Activated naive CD8-positive, alpha-beta T cell treated with anti-CD3 and anti-CD28 coated beads, Interleukin-2, amount 10 ng/mL, durations not matched to agents 7 days and 5 days (primary cell): ENCODE measurements around the gene OR10G8. TPM values are rescaled to one million over a fixed set of nuclear protein-coding genes. Genes with fewer than 3 reads are reported as not detected.

Experiments used
- total RNA-seq, 2 experiments: library from RNA; stranded (reverse); gene quantifications; one replicate each; pipeline ENCODE4 v1.2.3, GENCODE V29; 2021

The OR10G8 gene
- total RNA-seq, 2 experiments from 2014 or later, result not detected

Other genes with a start within 250 kb of the OR10G8 start
- not detected for gene OR6M1, start 220.4 kb upstream of the OR10G8 start, total RNA-seq
- not detected for gene TMEM225, start 141.1 kb upstream of the OR10G8 start, total RNA-seq
- not detected for gene OR8D4, start 124.6 kb upstream of the OR10G8 start, total RNA-seq
- gene OR4D5, start 87.2 kb upstream of the OR10G8 start, total RNA-seq, result not detected
- gene OR6T1, start 83.0 kb upstream of the OR10G8 start, total RNA-seq, result not detected
- not detected for gene OR10S1, start 49.0 kb upstream of the OR10G8 start, total RNA-seq
- gene OR10G6, start 31.6 kb upstream of the OR10G8 start, total RNA-seq, result not detected
- not detected for gene OR10G4, start 13.8 kb upstream of the OR10G8 start, total RNA-seq
- not detected for gene OR10G9, start 3.8 kb upstream of the OR10G8 start, total RNA-seq
- gene OR10G7, start 14.5 kb downstream of the OR10G8 start, total RNA-seq, result not detected
- gene VWA5A, start 88.7 kb downstream of the OR10G8 start, total RNA-seq, result 1 to 10 TPM; 6.9 to 7.7 TPM
- gene OR10D3, start 156.5 kb downstream of the OR10G8 start, total RNA-seq, result not detected
- gene OR8G1, start 214.3 kb downstream of the OR10G8 start, total RNA-seq, result not detected
- gene OR8G5, start 229.6 kb downstream of the OR10G8 start, total RNA-seq, result not detected